Vagina (tissue), 2 donors: ENCODE measurements around the gene ARHGAP6.

Source experiments
- CTCF ChIP-seq, 3 experiments: fragments of 450-650 bp in 2 of 3; fragments of 200-600 bp in 1 of 3; sonication (generic) in 1 of 3; IDR thresholded peaks; one replicate each; pipeline ENCODE4 v1.5.1; 2017 to 2019; ENCODE audit warnings: antibody characterized with exemption in 3 of 3, mild to moderate bottlenecking in 2 of 3, moderate library complexity in 2 of 3
- POLR2A ChIP-seq, 2 donors: fragments of 450-650 bp; IDR thresholded peaks; one replicate each; pipeline ENCODE4 v1.6.1; 2017; ENCODE audit warnings: antibody characterized with exemption in 2 of 2, mild to moderate bottlenecking in 2 of 2, moderate library complexity in 2 of 2
- POLR2AphosphoS5 ChIP-seq, 2 donors: sonication (generic); formaldehyde crosslinking; IDR thresholded peaks; one replicate each; pipeline ENCODE4 v1.9.0; 2017; ENCODE audit warnings: antibody characterized with exemption in 2 of 2, mild to moderate bottlenecking in 2 of 2, low read depth in 1 of 2; ENCODE audit not compliant: insufficient read depth in 1 of 2

- TF ChIP-seq CTCF (IDR thresholded peaks at IDR 0.05) (no peak), POLR2A (IDR thresholded peaks at IDR 0.05) (no peak), POLR2AphosphoS5 (IDR thresholded peaks at IDR 0.05; ENCODE audit: insufficient read depth in 1 of 2, low read depth in 1 of 2) (no peak)
Observed at GRCh38 chrX:11687157-11687556, 21.4 kb upstream of the ARHGAP6 start.
